ENCODE measurements around the gene CMSS1.

Gene CMSS1

DNA sequence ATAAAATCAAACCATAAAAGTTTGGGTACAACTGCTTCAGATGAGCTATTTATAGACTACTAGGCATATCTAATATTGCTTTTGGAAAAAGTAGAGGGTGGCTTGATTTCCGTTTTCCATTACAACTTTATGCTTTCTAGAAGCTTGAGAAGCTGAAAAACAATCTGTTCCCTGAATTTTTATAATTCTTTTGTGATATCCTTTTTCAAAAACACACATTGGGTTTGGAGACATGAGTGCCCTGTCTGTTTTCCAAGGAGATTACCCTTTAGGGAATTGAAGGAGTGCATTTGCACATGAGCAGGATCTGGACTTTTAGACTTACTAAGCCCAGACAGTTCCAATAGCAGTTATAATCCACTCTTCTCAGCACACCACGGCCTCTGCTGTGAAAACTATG lies 346.1 kb downstream of the CMSS1 start:
- Mint-ChIP-seq H3K27me3 (no peaks in the 10 kb centered on the region), H3K36me3 (peaks cover 13 to 24% of the 10 kb centered on the region in 2 donors), H3K9me3 (no peaks in the 10 kb centered on the region), H3K27ac (no peak overlapping the region), H3K4me1 (no peaks in the 10 kb centered on the region), H3K4me3 (no peak overlapping the region)
- DNase-seq (no peak), ATAC-seq (replicated peaks) (no peak)

DNA sequence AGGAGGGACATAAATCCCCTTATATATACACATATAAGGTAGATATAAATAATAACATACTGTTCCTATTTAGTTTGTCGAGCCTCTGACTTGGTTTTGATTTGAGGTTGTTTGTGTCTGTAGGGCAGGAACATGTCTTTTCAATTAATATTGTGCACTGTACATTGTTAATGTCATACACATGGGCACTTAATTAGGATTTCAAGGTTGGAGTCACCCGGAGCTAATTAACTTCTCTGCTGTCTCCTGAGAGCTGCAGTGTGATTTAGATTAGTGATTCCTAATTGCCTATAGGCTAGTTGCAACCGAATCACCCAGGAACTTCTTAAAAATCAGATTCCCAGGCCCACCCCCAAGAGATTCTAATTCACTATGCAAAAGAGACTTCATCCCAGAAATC lies 347.1 kb downstream of the CMSS1 start:
- Mint-ChIP-seq H3K27me3 (no peaks in the 10 kb centered on the region), H3K9me3 (no peaks in the 10 kb centered on the region), H3K4me3 (no peak overlapping the region), H3K36me3 (peaks cover 17 to 29% of the 10 kb centered on the region in 2 donors), H3K4me1 (no peaks in the 10 kb centered on the region), H3K27ac (no peak overlapping the region)
- DNase-seq (no peak), ATAC-seq (replicated peaks) (no peak)

- Mint-ChIP-seq H3K4me1 (no peaks in the 10 kb centered on the region), H3K4me3 (no peak overlapping the region), H3K36me3 (peaks cover 17 to 31% of the 10 kb centered on the region in 2 donors), H3K27me3 (no peaks in the 10 kb centered on the region), H3K27ac (no peak overlapping the region), H3K9me3 (no peaks in the 10 kb centered on the region)
- DNase-seq (no peak), ATAC-seq (replicated peaks) (no peak)
Measured at GRCh38 chr3:100165926-100166550, 348.4 kb downstream of the CMSS1 start.

DNA sequence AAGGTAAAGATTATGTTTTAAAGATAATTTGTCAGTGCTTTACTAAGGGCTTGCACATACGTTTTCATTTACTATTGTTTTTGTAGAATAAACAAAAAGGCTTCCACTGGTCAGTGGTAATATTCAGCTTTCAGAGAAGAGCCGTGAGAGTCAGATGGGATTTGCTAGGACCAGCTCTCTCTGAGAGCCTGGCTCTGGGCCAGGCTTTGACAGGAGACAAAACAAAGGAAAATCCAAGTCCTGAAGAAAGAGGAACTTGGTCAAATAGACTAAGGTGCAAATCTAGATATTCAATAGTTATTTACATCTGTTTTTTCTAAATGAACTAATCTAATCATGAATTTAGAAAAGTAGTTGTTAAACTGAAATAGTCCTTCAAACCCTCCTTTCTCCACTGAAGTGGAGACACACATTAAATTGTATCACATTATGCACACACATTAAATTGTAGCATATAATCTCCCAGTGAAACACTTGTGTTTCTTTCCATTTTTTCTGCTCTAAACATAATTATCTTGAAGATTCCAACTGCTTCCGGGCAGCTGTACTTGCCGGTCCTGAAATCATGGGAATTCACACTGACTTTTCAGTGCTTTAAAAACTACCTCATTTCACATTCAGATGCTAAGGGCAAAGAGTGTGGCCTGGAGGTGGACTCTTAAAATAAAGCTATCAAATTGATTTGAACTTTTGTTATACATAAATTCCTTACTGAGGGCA lies 351.7 kb downstream of the CMSS1 start:
- H3K27me3 Mint-ChIP-seq, result no peaks in the 10 kb centered on the region
- H3K4me3 Mint-ChIP-seq, result no peak overlapping the region
- no peaks in the 10 kb centered on the region for H3K9me3 Mint-ChIP-seq
- ATAC-seq (replicated peaks) (no peak), DNase-seq (no peak)
- no peak overlapping the region for H3K27ac Mint-ChIP-seq
- peaks cover 24 to 44% of the 10 kb centered on the region in 2 donors for H3K36me3 Mint-ChIP-seq
- H3K4me1 Mint-ChIP-seq, result no peaks in the 10 kb centered on the region

GRCh38 chr3:100170486-100170885 lies 352.8 kb downstream of the CMSS1 start:
- H3K27ac Mint-ChIP-seq, result no peak overlapping the region
- H3K4me1 Mint-ChIP-seq, result no peaks in the 10 kb centered on the region
- H3K9me3 Mint-ChIP-seq, result no peaks in the 10 kb centered on the region
- peaks cover 24 to 48% of the 10 kb centered on the region in 2 donors for H3K36me3 Mint-ChIP-seq
- ATAC-seq (replicated peaks) (no peak), DNase-seq (no peak)
- H3K27me3 Mint-ChIP-seq, result no peaks in the 10 kb centered on the region
- H3K4me3 Mint-ChIP-seq, result no peak overlapping the region

DNA sequence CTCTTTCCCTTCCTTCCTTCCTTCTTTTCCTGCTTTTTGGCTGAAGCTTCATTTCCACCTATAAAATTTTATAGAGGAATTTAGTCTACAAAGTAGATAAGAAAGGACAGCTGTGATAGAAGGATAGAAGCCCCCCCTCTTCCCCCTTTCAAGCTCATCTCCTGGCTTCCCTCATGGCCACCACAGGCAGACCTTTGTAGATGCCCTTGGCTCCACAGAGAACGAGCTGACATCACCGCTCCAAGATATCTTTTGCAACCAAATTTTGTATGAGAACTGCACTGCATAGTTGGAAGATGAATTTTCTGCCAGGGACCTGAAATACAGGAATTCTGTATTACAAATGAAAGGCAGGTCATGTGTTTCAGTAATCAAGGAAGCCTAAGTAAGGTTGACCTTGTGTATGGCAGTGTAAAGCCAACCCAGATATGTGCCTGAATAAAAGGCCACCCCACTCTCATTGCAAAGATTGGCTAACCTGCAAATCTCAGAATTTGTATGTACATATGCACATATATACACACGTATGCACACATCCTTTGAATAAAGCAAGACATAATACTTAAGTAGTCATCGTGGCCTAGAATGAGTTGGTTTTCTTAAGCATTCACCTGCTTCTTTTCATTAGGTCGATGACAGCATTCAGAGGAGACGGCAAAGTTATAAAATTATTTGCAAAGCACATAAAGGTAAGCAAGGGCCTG lies 353.7 kb downstream of the CMSS1 start:
- Mint-ChIP-seq H3K27me3 (no peaks in the 10 kb centered on the region), H3K27ac (no peak overlapping the region), H3K4me3 (no peak overlapping the region), H3K36me3 (peaks cover 30 to 56% of the 10 kb centered on the region in 2 donors), H3K4me1 (no peaks in the 10 kb centered on the region), H3K9me3 (no peaks in the 10 kb centered on the region)
- DNase-seq (no peak), ATAC-seq (replicated peaks) (no peak)

GRCh38 chr3:100173961-100174360 lies 356.3 kb downstream of the CMSS1 start:
- no peak for DNase-seq

DNA sequence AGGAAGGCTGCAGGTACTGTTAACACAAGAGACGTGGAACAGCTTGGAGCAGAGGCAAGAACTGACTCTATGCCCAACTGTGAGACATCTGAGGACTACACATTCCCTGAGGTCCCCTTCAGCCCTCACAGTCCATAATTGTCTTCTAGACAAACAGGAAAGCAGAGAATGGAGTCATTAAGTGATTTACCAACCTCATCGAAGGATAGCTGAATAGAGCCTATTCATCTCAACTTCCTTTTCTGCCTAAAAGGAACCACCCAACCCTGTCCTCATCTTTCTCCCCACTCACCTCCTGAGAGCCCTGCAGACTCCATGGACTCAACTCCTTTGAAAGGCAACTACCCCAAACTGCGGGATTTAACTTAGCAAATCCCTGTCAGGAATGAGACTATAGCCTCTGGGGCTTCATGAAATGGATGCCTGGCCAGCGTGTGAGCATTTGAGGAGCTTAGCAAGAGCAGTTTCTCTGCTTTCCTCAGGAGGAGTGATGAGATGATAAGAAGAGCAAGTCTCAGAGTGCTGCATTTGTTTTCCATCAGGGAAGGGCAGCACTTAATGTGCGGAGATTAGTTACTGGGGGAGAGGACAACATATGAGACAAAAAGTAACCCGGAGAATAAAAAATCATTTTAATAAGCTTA lies 358.1 kb downstream of the CMSS1 start:
- Mint-ChIP-seq H3K27ac (no peak overlapping the region), H3K36me3 (peaks cover 48 to 77% of the 10 kb centered on the region in 2 donors), H3K9me3 (peaks cover 17 to 18% of the 10 kb centered on the region in 2 donors), H3K4me3 (no peak overlapping the region), H3K4me1 (no peaks in the 10 kb centered on the region), H3K27me3 (no peaks in the 10 kb centered on the region)
- ATAC-seq (replicated peaks) (no peak), DNase-seq (no peak)

More at GRCh38 chr3:100173961-100174360, 356.3 kb downstream of the CMSS1 start:
- peaks cover 32 to 67% of the 10 kb centered on the region in 2 donors for H3K36me3 Mint-ChIP-seq
- no peak for ATAC-seq (replicated peaks)
- no peaks in the 10 kb centered on the region for H3K4me1 Mint-ChIP-seq
- H3K4me3 Mint-ChIP-seq, result no peak overlapping the region
- H3K27ac Mint-ChIP-seq, result no peak overlapping the region
- H3K27me3 Mint-ChIP-seq, result no peaks in the 10 kb centered on the region
- peaks cover 5 to 9% of the 10 kb centered on the region in 2 donors for H3K9me3 Mint-ChIP-seq

- H3K9me3 Mint-ChIP-seq, result peaks cover 18 to 19% of the 10 kb centered on the region in 2 donors
- no peaks in the 10 kb centered on the region for H3K27me3 Mint-ChIP-seq
- DNase-seq (no peak), ATAC-seq (replicated peaks) (no peak)
- H3K4me1 Mint-ChIP-seq, result no peaks in the 10 kb centered on the region
- H3K27ac Mint-ChIP-seq, result peak overlapping the region; percentile 80
- peaks cover 45 to 68% of the 10 kb centered on the region in 2 donors for H3K36me3 Mint-ChIP-seq
- no peak overlapping the region for H3K4me3 Mint-ChIP-seq
Measured at GRCh38 chr3:100179692-100180349, 362.2 kb downstream of the CMSS1 start.

DNA sequence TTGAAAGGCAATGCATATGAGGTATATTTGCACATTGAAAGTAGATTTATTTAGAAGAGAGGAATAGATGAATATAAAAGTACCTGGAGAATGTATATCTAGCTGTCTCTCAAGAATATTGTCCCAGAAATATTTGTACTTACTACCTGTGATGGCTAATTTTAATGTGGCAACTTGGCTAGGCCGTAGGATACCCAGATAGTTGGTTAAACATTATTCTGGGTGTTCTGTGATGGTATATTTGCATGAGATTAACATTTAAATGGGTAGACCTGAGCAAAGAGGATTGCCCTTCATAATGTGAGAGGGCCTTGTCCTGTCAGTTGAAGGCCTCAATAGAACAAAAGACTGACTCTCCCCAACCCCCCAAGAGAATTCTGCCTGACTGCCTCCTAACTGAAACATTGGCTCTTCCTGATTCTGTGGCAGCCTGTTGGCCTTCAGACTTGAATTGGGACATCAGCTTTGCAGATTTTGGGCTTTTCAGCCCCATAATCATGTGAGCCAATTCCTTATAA lies 366.0 kb downstream of the CMSS1 start:
- Mint-ChIP-seq H3K4me3 (no peak overlapping the region), H3K36me3 (peaks cover 27 to 38% of the 10 kb centered on the region in 2 donors), H3K27me3 (no peaks in the 10 kb centered on the region), H3K4me1 (no peaks in the 10 kb centered on the region), H3K27ac (no peak overlapping the region), H3K9me3 (peaks cover 14 to 18% of the 10 kb centered on the region in 2 donors)
- DNase-seq (no peak), ATAC-seq (replicated peaks) (no peak)

GRCh38 chr3:100184948-100185570 lies 367.4 kb downstream of the CMSS1 start:
- DNase-seq (no peak), ATAC-seq (replicated peaks) (no peak)
- H3K27me3 Mint-ChIP-seq, result no peaks in the 10 kb centered on the region
- H3K4me3 Mint-ChIP-seq, result no peak overlapping the region
- peaks cover 13 to 24% of the 10 kb centered on the region in 2 donors for H3K36me3 Mint-ChIP-seq
- H3K27ac Mint-ChIP-seq, result no peak overlapping the region
- H3K4me1 Mint-ChIP-seq, result no peaks in the 10 kb centered on the region
- H3K9me3 Mint-ChIP-seq, result peaks cover 7% of the 10 kb centered on the region in 2 donors

DNA sequence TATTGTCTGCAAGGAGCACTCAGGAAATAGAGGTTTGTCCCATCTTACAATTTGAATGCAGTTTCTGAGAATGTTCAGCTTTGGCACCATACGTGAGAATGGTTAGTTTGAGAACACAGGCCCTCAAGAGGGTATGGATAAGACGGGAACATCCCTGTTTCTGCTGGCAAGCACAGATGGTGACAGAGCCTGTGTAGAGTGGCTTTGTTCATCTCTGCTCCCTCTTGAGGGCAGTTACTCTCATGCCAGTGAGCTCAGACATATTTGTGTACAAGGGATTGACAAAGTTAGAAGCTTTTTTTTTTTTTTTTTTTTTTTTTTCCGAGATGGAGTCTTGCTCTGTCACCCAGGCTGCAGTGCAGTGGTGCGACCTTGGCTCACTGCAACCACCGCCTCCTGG lies 368.2 kb downstream of the CMSS1 start:
- no peaks in the 10 kb centered on the region for H3K27me3 Mint-ChIP-seq
- H3K36me3 Mint-ChIP-seq, result peaks cover 6 to 16% of the 10 kb centered on the region in 2 donors
- no peak for ATAC-seq (replicated peaks)
- H3K9me3 Mint-ChIP-seq, result peaks cover 1 to 2% of the 10 kb centered on the region in 2 donors
- H3K4me1 Mint-ChIP-seq, result no peaks in the 10 kb centered on the region
- no peak overlapping the region for H3K27ac Mint-ChIP-seq
- H3K4me3 Mint-ChIP-seq, result no peak overlapping the region
- DNase-seq, result no peak

DNA sequence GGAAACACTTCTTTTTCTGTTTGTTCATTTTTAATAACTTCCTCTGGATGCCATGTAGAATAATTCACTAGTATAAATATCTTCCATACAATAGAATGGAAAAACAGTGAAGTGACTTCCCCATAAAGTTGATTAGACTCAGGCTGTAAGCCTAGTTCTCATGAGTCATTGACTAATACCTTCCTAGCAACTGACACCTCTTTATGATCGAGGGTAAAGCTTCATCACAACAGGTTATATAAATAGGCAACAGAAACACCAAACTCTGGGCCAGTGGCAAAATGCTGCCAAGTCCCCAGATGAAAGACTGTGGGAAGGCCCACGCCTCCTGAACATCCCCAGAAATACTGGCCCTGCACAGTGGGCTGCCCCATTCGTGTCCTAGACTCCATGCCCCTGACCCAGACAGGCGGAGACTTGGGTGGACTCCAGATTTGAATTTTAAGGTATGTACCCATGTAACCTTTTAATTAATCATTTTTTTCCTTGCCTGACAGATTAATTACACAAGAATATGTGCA lies 371.8 kb downstream of the CMSS1 start:
- no peaks in the 10 kb centered on the region for H3K4me1 Mint-ChIP-seq
- peaks cover 0 to 2% of the 10 kb centered on the region in 2 donors for H3K9me3 Mint-ChIP-seq
- H3K4me3 Mint-ChIP-seq, result no peak overlapping the region
- H3K27ac Mint-ChIP-seq, result no peak overlapping the region
- no peaks in the 10 kb centered on the region for H3K27me3 Mint-ChIP-seq
- no peaks in the 10 kb centered on the region for H3K36me3 Mint-ChIP-seq
- no peak for DNase-seq
- ATAC-seq (replicated peaks), result no peak

Data from stimulated activated naive B cell treated with anti-CD40 and anti-IgM and Interleukin-4, amounts not matched to agents 10 μg/mL and 1 μg/mL and 100 μg/mL, for 72 hours (primary cell).